Measurements from ENCODE around the gene STN1.

The STN1 gene

DNA sequence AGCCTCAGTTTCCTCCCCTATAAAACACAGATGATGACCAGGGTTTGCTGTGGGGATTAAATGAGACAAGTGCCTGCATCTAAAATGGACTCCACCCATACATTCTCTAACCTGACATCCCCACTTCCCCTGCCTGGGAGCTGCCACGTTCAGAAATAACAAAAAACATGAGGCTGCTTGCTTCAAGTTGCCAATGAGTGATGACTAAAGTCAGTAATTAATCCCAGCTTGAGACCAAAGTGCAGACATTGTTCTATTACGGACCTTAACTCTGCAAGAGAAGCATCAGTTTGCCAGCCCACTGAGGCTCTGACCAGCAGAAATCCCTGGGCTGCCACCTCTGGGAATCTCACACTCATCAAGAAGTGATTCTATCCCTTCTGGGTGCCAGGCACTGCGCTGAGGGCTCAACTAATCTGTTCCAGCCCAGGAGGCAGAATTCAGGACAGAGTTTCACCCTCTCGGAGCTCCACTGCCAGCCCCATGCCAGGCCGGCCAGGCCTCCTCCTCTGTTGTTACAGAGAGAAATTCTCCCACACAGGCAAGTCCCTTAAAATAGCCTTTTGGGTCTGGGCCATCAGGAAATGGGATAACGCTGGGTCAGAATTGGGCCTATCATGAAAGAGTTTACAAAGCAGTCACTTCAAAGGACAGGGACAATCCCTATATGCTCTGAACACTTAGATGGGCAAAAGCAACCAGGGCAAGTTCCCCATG lies 74.0 kb downstream of the STN1 start:
- DNase-seq (ENCODE audit: low read depth): peak; percentile 86

GRCh38 chr10:103843045-103843444 lies 74.9 kb downstream of the STN1 start:
- DNase-seq (ENCODE audit: low read depth): no peak

DNA sequence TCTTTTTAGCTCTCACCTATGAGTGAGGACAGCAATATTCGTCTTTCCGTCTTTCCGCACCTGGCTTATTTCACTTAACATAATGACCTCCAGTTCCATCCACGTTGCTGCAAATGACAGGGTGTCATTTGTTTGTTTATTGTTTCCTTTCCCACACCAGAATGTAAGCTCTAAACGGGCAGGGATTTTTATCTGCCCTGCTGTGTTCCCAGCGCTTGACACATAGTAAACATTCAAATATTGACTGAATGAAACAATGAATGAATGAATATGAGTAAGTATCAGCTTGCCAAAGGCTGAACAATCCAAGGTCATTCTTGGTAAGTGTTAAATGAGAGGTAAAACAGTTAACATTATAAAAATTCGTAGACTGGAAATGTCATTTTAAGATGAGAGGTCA lies 75.4 kb downstream of the STN1 start:
- no peak for DNase-seq (ENCODE audit: low read depth)

GRCh38 chr10:103841519-103841918 lies 76.5 kb downstream of the STN1 start:
- DNase-seq (ENCODE audit: low read depth): no peak

- no peak for DNase-seq (ENCODE audit: low read depth)
Observed at GRCh38 chr10:103840740-103841070, 77.3 kb downstream of the STN1 start.

DNA sequence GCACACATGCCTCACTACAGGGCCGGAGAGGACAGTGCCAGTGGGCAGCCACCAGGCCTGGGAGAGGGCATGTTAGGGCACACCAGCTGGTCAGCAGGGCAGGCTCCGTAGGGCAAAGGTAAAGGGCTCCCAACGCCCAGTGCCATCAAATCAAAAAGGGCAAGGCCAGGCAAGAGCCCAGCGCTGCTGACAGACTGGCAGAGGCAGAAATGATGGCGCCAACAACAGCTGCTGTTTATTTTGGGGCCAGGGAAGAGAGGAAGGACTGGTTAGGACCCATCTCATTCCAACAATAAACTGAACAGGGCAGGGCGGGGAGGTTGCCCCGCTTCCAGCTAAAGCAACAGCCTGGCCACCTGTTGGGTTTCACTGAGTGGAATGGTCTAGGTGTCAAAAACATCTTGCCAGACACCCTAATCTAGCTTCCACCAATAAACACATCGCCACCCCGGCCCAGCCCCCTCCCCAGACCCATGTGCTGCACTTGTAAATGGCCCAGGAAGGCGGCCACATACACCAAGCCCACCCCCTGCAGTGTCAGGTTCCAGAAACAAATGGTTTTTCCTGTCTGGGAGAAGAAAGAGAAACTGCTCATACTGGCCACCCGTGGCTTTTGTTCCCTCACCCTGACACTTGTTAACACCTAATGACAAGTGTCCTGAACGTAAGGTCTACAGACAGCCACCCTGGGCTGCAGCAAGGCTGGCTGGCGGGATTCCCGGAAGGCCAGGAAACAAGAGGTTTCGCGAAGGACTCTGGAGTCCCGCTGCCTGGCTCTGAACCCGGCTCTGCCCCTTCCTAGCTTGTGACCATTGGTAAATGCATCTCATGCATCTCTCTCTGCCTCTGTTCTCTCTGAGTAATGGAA lies 77.9 kb downstream of the STN1 start:
- no peak for DNase-seq (ENCODE audit: low read depth)

DNA sequence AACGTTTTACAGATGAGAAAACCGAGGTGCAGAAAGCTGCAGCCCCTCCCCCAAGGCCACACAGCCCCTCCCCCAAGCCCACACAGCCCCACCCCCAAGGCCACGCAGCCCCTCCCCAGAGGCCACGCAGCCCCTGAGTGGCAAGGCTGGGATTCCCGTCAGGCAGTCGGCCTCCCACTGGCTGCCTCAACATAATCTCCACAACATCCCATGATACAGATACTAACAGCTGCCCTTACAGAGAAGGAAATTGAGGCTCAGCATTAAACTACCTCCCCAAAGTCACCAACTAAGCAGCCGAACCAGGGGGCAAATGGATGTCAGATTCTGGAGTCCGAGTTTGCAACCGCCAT lies 78.5 kb downstream of the STN1 start:
- DNase-seq (ENCODE audit: low read depth): no peak

GRCh38 chr10:103838862-103839518 lies 79.0 kb downstream of the STN1 start:
- no peak for DNase-seq (ENCODE audit: low read depth)

DNA sequence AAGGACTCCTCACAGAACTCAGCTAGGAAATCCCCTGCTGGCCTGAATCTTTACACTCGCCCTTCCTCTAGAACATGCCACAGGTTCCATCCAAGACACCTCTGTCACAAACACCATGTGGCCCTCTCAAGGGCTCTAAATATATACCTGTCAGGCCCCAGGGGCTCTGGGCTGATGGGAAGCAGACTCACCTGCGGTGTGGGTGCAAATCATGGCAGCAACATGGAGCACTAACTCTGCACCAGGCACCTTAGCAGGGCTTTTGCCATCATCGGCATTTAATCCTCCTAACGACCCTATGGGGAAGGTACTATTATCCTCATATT lies 80.0 kb downstream of the STN1 start:
- no peak for DNase-seq (ENCODE audit: low read depth)

DNA sequence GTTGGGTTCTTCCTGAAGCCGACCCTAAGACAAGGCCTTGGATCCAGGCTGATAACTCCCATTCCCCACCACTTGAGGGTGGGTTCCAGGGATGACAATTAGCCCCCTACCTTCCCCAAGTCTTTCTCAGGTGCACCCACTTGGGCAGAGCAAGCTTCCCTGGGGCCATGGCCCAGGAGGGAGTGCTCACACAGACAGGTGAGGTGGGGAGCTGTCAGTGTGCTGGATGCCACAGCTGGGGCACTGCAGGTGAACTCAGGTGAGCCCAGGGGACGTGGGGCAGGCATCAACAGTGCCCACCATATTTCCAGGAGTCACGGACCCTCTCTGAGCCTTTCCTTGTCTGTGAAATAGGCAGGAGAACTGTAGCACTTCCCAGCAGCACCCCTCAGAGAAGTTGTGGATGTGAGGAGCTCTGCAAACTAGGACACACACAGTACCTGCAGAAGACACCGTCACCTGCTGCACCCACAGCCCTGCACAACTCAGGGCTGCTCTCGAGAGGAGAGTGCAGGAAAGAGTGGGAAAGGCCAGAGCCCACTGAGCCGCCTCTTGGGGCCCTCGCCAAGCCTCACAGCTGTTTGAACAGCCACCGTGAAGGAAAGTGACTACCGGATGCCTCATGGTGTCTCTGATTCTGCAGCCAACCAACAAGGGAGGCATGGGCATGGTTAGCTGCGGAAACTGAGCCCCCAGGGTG lies 80.5 kb downstream of the STN1 start:
- no peak for DNase-seq (ENCODE audit: low read depth)

- no peak for DNase-seq (ENCODE audit: low read depth)
Observed at GRCh38 chr10:103836861-103837260, 81.1 kb downstream of the STN1 start.

GRCh38 chr10:103836273-103836672 lies 81.7 kb downstream of the STN1 start:
- DNase-seq (ENCODE audit: low read depth): no peak

GRCh38 chr10:103835096-103836050 lies 82.6 kb downstream of the STN1 start:
- DNase-seq (ENCODE audit: low read depth): peak; percentile 91

- no peak for DNase-seq (ENCODE audit: low read depth)
Observed at GRCh38 chr10:103834436-103835095, 83.4 kb downstream of the STN1 start.

GRCh38 chr10:103833731-103834365 lies 84.1 kb downstream of the STN1 start:
- DNase-seq (ENCODE audit: low read depth): peak; percentile 66

GRCh38 chr10:103832806-103833205 lies 85.2 kb downstream of the STN1 start:
- DNase-seq (ENCODE audit: low read depth): no peak

All from fibroblast of gingiva (primary cell).